Activated B cell treated with CpG ODN at 0.5 μM for 24 hours (primary cell): ENCODE data around the gene PARVG. TPM values are rescaled to one million over a fixed set of nuclear protein-coding genes. Genes with fewer than 3 reads are reported as not detected.

Source experiments
- ATAC-seq: fragments of 200-7000 bp; cut with Tn5 transposase; one replicate; pipeline ENCODE4 v1.10.0; 2021; ENCODE audit warnings: low read depth, mild to moderate bottlenecking, moderate library complexity
- CTCF ChIA-PET: fragments of 350-600 bp; sonication (Branson Sonifier 250); formaldehyde crosslinking; loops from one replicate; lab custom pipeline; 2021; ENCODE audit warnings: antibody characterized with exemption; lab: Charles Lee
- POLR2A ChIA-PET: fragments of 350-600 bp; sonication (Branson Sonifier 250); formaldehyde crosslinking; loops from one replicate; lab custom pipeline; 2021; ENCODE audit warnings: antibody characterized with exemption; lab: Charles Lee
- DNase-seq: peaks from one replicate; pipeline ENCODE4 v3.0.0; 2022
- H3K27ac Mint-ChIP-seq: one replicate; pipeline ENCODE4 v1.8.0; 2020; ENCODE audit warnings: mixed read lengths
- H3K27me3 Mint-ChIP-seq: one replicate; pipeline ENCODE4 v1.8.0; 2021; ENCODE audit warnings: mixed read lengths
- H3K36me3 Mint-ChIP-seq: one replicate; pipeline ENCODE4 v1.8.0; 2021; ENCODE audit warnings: low read depth, mixed read lengths
- H3K4me1 Mint-ChIP-seq: one replicate; pipeline ENCODE4 v1.8.0; 2021; ENCODE audit warnings: mixed read lengths
- H3K4me3 Mint-ChIP-seq: one replicate; pipeline ENCODE4 v1.8.0; 2020; ENCODE audit warnings: mild to moderate bottlenecking, mixed read lengths
- H3K9me3 Mint-ChIP-seq: one replicate; pipeline ENCODE4 v1.8.0; 2020; ENCODE audit warnings: mixed read lengths
- intact Hi-C: fragments of 100-400 bp; cut with micrococcal nuclease; formaldehyde crosslinking; loops from one replicate; pipeline ENCODE4 v1.15.1; 2024
- total RNA-seq: library from RNA; stranded (reverse); gene quantifications from 2 replicates; pipeline ENCODE4 v1.2.3, GENCODE V29; 2022
- TF ChIP-seq, protein P1 (sequence below): fragments of 200-600 bp; IDR thresholded peaks from one replicate; pipeline ENCODE4 v1.8.0; 2022; ENCODE audit warnings: antibody characterized with exemption, mild to moderate bottlenecking

The PARVG gene
- total RNA-seq, 1 donor from 2014 or later: 96.1 TPM

DNA sequence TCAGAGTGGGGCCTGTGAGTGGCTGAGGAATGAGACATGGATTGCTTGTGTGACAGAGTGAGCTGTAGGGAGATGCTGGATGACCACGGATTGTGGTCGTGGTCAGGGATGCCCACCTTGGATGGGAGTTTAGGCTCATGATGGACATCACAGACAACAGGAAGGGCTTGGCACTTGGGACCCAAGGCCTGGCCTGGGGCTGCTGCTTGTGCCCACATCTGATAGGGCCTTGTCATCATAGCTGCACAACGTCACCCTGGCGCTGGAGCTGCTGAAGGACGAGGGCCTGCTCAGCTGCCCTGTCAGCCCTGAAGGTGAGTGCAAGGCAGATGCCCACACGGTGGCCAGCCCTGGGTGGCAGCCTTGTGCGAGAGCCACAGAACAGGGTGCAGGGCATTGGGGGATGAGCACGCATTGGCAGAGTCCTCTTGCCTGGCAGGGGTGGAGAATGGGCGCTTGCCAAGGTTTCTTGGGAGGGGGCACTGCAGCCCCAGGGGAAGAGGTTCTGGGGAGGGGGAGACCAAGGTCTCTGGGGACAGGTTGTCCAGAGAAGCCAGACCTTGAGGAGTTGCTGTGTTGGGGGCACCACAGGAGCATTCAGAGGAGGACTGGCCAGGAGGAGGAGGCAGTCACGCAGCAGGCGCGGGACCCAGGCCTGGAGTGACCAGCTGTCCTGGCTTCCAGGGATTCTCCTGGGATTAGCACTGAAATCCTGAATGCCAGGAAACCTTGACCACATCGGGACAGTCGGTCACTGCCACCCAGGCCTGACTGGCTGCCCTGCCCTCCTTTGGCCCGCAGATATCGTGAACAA is 25.0 kb downstream of the PARVG start:
- intact Hi-C loops: no loop called here
- ATAC-seq (no peak), DNase-seq (no peak)
- ChIA-PET POLR2A (interaction anchor here (1.3 to 2.7 kb wide), 2 partner anchors 14 to 24 kb away, joined by 11 to 18 read pairs; no protein-coding TSS in a partner anchor), CTCF (interaction anchor here (1.2 to 1.3 kb wide), 3 partner anchors 11 to 212 kb away, joined by 3 to 4 read pairs (median 4); no protein-coding TSS in a partner anchor)
- H3K27ac Mint-ChIP-seq: no peak overlapping the region
- peaks cover 47% of the 10 kb centered on the region for H3K4me1 Mint-ChIP-seq
- peak overlapping the region; percentile 42 for H3K4me3 Mint-ChIP-seq
- peaks cover 56% of the 10 kb centered on the region for H3K36me3 Mint-ChIP-seq
- TF ChIP-seq, protein P1, sequence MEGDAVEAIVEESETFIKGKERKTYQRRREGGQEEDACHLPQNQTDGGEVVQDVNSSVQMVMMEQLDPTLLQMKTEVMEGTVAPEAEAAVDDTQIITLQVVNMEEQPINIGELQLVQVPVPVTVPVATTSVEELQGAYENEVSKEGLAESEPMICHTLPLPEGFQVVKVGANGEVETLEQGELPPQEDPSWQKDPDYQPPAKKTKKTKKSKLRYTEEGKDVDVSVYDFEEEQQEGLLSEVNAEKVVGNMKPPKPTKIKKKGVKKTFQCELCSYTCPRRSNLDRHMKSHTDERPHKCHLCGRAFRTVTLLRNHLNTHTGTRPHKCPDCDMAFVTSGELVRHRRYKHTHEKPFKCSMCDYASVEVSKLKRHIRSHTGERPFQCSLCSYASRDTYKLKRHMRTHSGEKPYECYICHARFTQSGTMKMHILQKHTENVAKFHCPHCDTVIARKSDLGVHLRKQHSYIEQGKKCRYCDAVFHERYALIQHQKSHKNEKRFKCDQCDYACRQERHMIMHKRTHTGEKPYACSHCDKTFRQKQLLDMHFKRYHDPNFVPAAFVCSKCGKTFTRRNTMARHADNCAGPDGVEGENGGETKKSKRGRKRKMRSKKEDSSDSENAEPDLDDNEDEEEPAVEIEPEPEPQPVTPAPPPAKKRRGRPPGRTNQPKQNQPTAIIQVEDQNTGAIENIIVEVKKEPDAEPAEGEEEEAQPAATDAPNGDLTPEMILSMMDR: no peak
- H3K27me3 Mint-ChIP-seq: no peaks in the 10 kb centered on the region
- peaks cover 4% of the 10 kb centered on the region for H3K9me3 Mint-ChIP-seq

DNA sequence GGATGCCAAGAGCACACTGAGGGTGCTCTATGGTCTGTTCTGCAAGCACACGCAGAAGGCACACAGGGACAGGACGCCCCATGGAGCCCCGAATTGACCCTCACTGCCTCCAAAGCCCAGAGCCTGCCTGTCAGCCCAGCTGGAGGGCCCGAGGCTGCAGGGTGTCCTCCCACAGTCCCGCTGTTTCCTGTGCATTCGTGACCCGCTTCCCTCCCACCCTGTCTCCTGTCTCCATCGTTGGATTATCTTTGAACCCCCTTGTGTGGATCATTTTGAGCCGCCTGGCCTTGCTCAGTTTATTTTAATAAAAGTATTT is 25.6 kb downstream of the PARVG start:
- POLR2A ChIA-PET: interaction anchor here (2.7 kb wide), 1 partner anchor 24 kb away, joined by 18 read pairs; no protein-coding TSS in a partner anchor
- CTCF ChIA-PET: no interaction called here
- TF ChIP-seq, protein P1: no peak
- H3K27me3 Mint-ChIP-seq: no peaks in the 10 kb centered on the region
- no peak for ATAC-seq
- peaks cover 4% of the 10 kb centered on the region for H3K9me3 Mint-ChIP-seq
- intact Hi-C loops: no loop called here
- no peak overlapping the region for H3K4me3 Mint-ChIP-seq
- H3K36me3 Mint-ChIP-seq: peaks cover 55% of the 10 kb centered on the region
- peaks cover 49% of the 10 kb centered on the region for H3K4me1 Mint-ChIP-seq
- DNase-seq: no peak
- no peak overlapping the region for H3K27ac Mint-ChIP-seq

DNA sequence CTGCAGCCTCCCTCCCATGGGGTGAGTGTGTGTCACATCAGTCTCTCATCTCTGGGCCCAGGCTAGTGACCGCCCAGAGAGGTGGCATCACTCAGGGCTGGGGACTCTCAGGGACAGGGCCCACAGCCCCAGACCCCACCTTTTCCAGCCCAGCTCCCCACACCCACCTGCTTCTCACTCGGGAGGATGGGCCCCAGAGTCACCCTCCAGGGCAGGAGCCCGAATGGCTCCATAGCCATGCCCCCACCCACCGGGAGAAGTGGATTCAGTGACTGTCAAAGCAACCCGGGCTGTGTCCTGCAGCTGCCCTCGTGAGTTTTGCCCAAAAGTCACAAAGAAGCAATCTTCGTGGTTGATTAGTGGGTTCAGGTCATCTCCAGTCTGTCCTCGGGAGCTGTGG is 26.0 kb downstream of the PARVG start:
- DNase-seq (no peak), ATAC-seq (no peak)
- peaks cover 52% of the 10 kb centered on the region for H3K4me1 Mint-ChIP-seq
- intact Hi-C loops: no loop called here
- H3K27me3 Mint-ChIP-seq: no peaks in the 10 kb centered on the region
- TF ChIP-seq, protein P1: no peak
- no peak overlapping the region for H3K4me3 Mint-ChIP-seq
- peaks cover 4% of the 10 kb centered on the region for H3K9me3 Mint-ChIP-seq
- ChIA-PET POLR2A (interaction anchor here (2.7 kb wide), 1 partner anchor 25 kb away, joined by 18 read pairs; no protein-coding TSS in a partner anchor), CTCF (no interaction called here)
- H3K27ac Mint-ChIP-seq: peak overlapping the region; percentile 51
- H3K36me3 Mint-ChIP-seq: peaks cover 51% of the 10 kb centered on the region

DNA sequence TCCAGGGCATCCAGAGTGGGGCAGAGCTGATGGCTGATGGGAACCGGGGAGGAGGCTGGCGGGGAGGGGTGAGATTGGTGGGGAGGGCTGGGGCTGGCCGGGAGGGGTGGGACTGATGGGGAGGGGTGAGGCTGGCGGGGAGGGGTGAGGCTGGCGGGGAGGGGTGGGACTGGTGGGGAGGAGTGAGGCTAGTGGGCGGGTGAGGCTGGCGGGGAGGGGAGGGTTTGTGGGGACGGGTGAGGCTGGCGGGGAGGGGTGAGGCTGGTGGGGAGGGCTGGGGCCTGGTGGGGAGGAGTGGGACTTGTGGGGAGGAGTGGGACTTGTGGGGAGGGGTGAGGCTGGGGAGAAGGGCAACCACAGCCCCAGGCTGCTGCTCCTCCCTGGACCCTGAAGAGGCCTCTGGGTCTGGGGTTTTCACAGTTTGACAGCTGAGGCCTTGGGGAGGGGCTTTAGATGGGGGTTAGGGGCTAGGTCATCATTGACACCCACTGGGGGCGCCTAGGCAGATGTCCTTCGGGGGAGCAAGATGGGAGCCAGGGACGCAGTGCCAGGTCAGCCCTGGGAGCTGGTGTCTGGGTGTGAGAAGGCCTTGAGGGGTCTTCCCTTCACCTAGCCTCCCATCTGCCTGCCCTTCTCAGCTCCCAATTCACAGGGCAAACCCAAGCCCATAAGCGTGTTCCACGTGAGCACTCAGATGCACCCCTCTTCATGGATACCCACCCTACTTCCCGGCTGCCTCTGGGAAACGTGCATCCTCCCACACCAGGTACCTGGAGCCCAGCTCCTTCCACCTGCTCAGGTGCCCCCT is 26.7 kb downstream of the PARVG start:
- Mint-ChIP-seq H3K4me3 (no peak overlapping the region), H3K27me3 (no peaks in the 10 kb centered on the region), H3K27ac (peak overlapping the region; percentile 51), H3K36me3 (peaks cover 44% of the 10 kb centered on the region), H3K9me3 (peaks cover 4% of the 10 kb centered on the region), H3K4me1 (peaks cover 52% of the 10 kb centered on the region)
- CTCF ChIA-PET: no interaction called here
- intact Hi-C loops: no loop called here
- ATAC-seq (no peak), DNase-seq (no peak)
- POLR2A ChIA-PET: interaction anchor here (0.6 to 1.5 kb wide), 2 partner anchors 16 to 27 kb away, joined by 3 to 5 read pairs; partner anchors contain the start of gene PARVG
- TF ChIP-seq, protein P1: no peak

DNA sequence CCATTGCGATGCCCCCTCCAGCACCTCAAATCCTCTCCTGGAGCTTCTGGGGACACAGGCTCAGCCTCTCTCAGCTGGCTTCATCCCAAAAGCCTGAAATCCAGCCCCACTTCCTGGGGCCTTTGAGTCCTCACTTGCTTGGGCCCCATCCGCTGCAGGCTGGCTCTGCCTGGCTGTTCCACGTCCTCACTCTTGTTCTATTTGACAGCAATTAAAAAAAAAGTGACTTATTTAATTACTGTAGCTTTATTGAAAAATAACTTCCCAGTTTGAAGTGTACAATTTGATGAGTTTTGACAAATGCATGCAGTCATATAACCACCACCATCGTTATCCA is 27.2 kb downstream of the PARVG start:
- Mint-ChIP-seq H3K27ac (no peak overlapping the region), H3K4me3 (no peak overlapping the region), H3K27me3 (no peaks in the 10 kb centered on the region), H3K4me1 (peaks cover 52% of the 10 kb centered on the region), H3K36me3 (peaks cover 38% of the 10 kb centered on the region), H3K9me3 (peaks cover 4% of the 10 kb centered on the region)
- POLR2A ChIA-PET: interaction anchor here (0.6 to 1.5 kb wide), 2 partner anchors 16 to 28 kb away, joined by 3 to 5 read pairs; partner anchors contain the start of gene PARVG
- no peak for DNase-seq
- CTCF ChIA-PET: no interaction called here
- no peak for ATAC-seq
- intact Hi-C loops: no loop called here
- TF ChIP-seq, protein P1: no peak
